Measurements from ENCODE around the gene COLQ. TPM values are rescaled to one million over a fixed set of nuclear protein-coding genes. Genes with fewer than 3 reads are reported as not detected.

COLQ gene
- total and polyA plus RNA-seq, 4 donors, result 0.27 to 2.6 (median 0.67) TPM

DNA sequence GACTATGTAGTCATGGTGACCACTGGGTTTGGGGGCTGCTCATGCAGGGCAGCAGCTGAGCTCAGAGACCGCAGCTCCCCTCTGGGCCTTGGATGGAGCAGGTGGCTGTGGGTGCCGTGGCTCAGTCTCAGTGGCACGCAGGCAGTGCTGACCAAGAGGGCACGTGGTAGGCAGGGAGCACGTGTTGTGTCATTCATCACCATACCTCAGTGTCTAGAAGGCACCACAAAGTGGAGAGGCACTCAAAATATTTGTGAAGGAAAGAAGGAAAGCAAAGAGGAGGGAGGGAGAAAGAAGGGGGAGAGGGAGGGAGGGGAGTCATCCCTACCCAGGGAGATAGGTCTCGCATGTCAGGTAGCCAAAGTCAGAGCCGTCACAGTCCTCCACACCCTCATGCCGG, 68.0 kb downstream of the COLQ start:
- no peak overlapping the region for H3K9ac ChIP-seq (ENCODE audit: low read depth in 1 of 2, low read length in 2 of 2)
- no peak overlapping the region for H3K27ac ChIP-seq (ENCODE audit: low read depth in 1 of 2, low read length in 2 of 2)
- WGBS, result 94% methylated on average over 8 of the region's 8 CpGs
- no peak for DNase-seq (ENCODE audit: low spot score)
- peaks cover 0 to 8% (median 0%) of the 10 kb centered on the region in 4 donors for H3K36me3 ChIP-seq (ENCODE audit: control insufficient read depth in 4 of 4, insufficient read depth in 3 of 4, low read depth in 1 of 4, low read length in 3 of 4)
- TF ChIP-seq, protein P1, sequence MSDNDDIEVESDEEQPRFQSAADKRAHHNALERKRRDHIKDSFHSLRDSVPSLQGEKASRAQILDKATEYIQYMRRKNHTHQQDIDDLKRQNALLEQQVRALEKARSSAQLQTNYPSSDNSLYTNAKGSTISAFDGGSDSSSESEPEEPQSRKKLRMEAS (IDR thresholded peaks at IDR 0.05), result no peak
- TF ChIP-seq, protein P2, sequence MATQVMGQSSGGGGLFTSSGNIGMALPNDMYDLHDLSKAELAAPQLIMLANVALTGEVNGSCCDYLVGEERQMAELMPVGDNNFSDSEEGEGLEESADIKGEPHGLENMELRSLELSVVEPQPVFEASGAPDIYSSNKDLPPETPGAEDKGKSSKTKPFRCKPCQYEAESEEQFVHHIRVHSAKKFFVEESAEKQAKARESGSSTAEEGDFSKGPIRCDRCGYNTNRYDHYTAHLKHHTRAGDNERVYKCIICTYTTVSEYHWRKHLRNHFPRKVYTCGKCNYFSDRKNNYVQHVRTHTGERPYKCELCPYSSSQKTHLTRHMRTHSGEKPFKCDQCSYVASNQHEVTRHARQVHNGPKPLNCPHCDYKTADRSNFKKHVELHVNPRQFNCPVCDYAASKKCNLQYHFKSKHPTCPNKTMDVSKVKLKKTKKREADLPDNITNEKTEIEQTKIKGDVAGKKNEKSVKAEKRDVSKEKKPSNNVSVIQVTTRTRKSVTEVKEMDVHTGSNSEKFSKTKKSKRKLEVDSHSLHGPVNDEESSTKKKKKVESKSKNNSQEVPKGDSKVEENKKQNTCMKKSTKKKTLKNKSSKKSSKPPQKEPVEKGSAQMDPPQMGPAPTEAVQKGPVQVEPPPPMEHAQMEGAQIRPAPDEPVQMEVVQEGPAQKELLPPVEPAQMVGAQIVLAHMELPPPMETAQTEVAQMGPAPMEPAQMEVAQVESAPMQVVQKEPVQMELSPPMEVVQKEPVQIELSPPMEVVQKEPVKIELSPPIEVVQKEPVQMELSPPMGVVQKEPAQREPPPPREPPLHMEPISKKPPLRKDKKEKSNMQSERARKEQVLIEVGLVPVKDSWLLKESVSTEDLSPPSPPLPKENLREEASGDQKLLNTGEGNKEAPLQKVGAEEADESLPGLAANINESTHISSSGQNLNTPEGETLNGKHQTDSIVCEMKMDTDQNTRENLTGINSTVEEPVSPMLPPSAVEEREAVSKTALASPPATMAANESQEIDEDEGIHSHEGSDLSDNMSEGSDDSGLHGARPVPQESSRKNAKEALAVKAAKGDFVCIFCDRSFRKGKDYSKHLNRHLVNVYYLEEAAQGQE (IDR thresholded peaks at IDR 0.05), result no peak
- no peak for TF ChIP-seq YY1 (IDR thresholded peaks at IDR 0.05)
- TF ChIP-seq, protein P3, sequence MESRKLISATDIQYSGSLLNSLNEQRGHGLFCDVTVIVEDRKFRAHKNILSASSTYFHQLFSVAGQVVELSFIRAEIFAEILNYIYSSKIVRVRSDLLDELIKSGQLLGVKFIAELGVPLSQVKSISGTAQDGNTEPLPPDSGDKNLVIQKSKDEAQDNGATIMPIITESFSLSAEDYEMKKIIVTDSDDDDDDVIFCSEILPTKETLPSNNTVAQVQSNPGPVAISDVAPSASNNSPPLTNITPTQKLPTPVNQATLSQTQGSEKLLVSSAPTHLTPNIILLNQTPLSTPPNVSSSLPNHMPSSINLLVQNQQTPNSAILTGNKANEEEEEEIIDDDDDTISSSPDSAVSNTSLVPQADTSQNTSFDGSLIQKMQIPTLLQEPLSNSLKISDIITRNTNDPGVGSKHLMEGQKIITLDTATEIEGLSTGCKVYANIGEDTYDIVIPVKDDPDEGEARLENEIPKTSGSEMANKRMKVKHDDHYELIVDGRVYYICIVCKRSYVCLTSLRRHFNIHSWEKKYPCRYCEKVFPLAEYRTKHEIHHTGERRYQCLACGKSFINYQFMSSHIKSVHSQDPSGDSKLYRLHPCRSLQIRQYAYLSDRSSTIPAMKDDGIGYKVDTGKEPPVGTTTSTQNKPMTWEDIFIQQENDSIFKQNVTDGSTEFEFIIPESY (IDR thresholded peaks at IDR 0.05), result no peak
- no peaks in the 10 kb centered on the region for H3K9me3 ChIP-seq (ENCODE audit: control insufficient read depth in 4 of 4, low read length in 3 of 4)
- H3K4me3 ChIP-seq (ENCODE audit: low read depth in 1 of 3, low read length in 3 of 3), result no peak overlapping the region
- no peaks in the 10 kb centered on the region for H3K27me3 ChIP-seq (ENCODE audit: control insufficient read depth in 4 of 4, insufficient read depth in 4 of 4, low read length in 3 of 4)
- no peaks in the 10 kb centered on the region for H3K4me1 ChIP-seq (ENCODE audit: control insufficient read depth in 4 of 4, insufficient read depth in 4 of 4, low read length in 3 of 4)

DNA sequence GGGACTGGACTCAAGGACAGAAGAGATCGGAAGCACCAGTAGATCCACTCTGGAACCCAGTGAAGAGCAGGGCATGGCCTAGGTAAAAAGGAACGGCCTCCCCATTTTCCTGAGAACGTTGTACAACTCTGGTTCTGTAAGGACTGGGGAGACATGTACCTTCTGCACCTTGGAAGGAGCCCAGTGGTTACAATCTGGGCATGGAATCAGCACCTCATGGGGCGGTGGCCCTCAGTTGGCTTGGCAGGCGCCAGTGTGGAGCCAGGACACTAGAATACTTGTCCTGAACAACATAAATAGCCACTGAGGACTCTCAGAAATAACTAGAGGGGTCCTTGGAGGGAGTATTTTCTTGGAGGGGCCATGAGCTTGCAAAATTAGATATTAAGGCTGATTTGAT, 68.5 kb downstream of the COLQ start:
- Histone ChIP-seq H3K27me3 (ENCODE audit: control insufficient read depth in 4 of 4, insufficient read depth in 4 of 4, low read length in 3 of 4) (no peaks in the 10 kb centered on the region), H3K9ac (ENCODE audit: low read depth in 1 of 2, low read length in 2 of 2) (no peak overlapping the region), H3K27ac (ENCODE audit: low read depth in 1 of 2, low read length in 2 of 2) (no peak overlapping the region), H3K9me3 (ENCODE audit: control insufficient read depth in 4 of 4, low read length in 3 of 4) (no peaks in the 10 kb centered on the region), H3K4me1 (ENCODE audit: control insufficient read depth in 4 of 4, insufficient read depth in 4 of 4, low read length in 3 of 4) (no peaks in the 10 kb centered on the region), H3K4me3 (ENCODE audit: low read depth in 1 of 3, low read length in 3 of 3) (no peak overlapping the region), H3K36me3 (ENCODE audit: control insufficient read depth in 4 of 4, insufficient read depth in 3 of 4, low read depth in 1 of 4, low read length in 3 of 4) (peaks cover 0 to 8% (median 0%) of the 10 kb centered on the region in 4 donors)
- no peak for DNase-seq (ENCODE audit: low spot score)
- no peak for TF ChIP-seq HNF4G (IDR thresholded peaks at IDR 0.05)
- TF ChIP-seq, protein P1 (IDR thresholded peaks at IDR 0.05), result no peak
- WGBS, result 95% methylated on average over 5 of the region's 5 CpGs

DNA sequence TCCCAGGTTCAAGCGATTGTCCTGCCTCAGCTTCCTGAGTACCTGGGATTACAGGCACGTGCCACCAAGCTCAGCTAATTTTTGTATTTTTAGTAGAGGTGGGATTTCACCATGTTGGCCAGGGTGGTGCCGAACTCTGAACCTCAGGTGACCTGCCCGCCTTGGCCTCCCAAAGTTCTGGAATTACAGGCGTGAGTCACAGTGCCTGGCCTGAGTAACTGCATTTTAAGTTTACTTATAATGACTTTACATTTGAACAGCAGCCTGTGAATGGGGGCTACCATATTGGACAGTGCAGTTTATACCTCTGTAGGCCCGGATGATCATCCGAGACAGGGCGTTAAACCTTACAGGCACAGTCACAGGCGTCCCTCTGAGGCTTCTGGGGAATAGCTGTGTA, 69.3 kb downstream of the COLQ start:
- H3K9ac ChIP-seq (ENCODE audit: low read depth in 1 of 2, low read length in 2 of 2), result no peak overlapping the region
- no peak overlapping the region for H3K4me3 ChIP-seq (ENCODE audit: low read depth in 1 of 3, low read length in 3 of 3)
- DNase-seq (ENCODE audit: low spot score), result no peak
- H3K27me3 ChIP-seq (ENCODE audit: control insufficient read depth in 4 of 4, insufficient read depth in 4 of 4, low read length in 3 of 4), result no peaks in the 10 kb centered on the region
- WGBS, result 88% methylated on average over 9 of the region's 9 CpGs
- peaks cover 0 to 8% (median 0%) of the 10 kb centered on the region in 4 donors for H3K36me3 ChIP-seq (ENCODE audit: control insufficient read depth in 4 of 4, insufficient read depth in 3 of 4, low read depth in 1 of 4, low read length in 3 of 4)
- TF ChIP-seq, protein P2 (IDR thresholded peaks at IDR 0.05), result no peak
- TF ChIP-seq JUND (IDR thresholded peaks at IDR 0.05) (no peak), RAD21 (IDR thresholded peaks at IDR 0.05) (no peak), YY1 (IDR thresholded peaks at IDR 0.05) (no peak), GABPA (IDR thresholded peaks at IDR 0.05 in 1 of 2, conservative IDR thresholded peaks at IDR 0.05 in 1 of 2) (no peak), SP1 (IDR thresholded peaks at IDR 0.05) (no peak)
- TF ChIP-seq, protein P3 (IDR thresholded peaks at IDR 0.05), result no peak
- no peak overlapping the region for H3K27ac ChIP-seq (ENCODE audit: low read depth in 1 of 2, low read length in 2 of 2)
- no peaks in the 10 kb centered on the region for H3K4me1 ChIP-seq (ENCODE audit: control insufficient read depth in 4 of 4, insufficient read depth in 4 of 4, low read length in 3 of 4)
- no peaks in the 10 kb centered on the region for H3K9me3 ChIP-seq (ENCODE audit: control insufficient read depth in 4 of 4, low read length in 3 of 4)
